ENCODE results near the gene PCOLCE2.

Gene PCOLCE2

DNA sequence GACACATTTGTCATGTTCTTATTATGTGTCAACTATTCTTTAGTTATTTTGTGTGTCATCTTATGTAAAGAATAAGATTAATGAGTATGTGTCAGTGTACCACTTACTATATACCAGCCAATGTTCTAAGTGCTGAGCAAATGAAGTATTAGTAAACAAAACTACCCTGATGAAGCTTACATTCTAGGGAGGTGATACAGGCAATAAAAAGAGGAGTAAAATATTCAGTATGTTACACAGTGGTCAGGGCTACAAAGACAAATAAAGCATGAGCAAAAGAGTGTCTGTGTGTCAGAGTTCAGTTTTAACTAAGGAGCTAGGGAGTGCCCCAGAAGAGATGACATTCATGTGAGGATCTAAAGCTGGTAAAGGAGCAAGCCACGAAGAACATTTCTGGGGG is 86.0 kb downstream of the PCOLCE2 start:
- in situ Hi-C loops (cut with HindIII; ENCODE audit: low sequenced_read_pairs): no loop called here
- DNase-seq (ENCODE audit: low read depth, low spot score): no peak
- TF ChIP-seq CTCF (IDR thresholded peaks at IDR 0.05; ENCODE audit: low read depth, low read length): no peak

DNA sequence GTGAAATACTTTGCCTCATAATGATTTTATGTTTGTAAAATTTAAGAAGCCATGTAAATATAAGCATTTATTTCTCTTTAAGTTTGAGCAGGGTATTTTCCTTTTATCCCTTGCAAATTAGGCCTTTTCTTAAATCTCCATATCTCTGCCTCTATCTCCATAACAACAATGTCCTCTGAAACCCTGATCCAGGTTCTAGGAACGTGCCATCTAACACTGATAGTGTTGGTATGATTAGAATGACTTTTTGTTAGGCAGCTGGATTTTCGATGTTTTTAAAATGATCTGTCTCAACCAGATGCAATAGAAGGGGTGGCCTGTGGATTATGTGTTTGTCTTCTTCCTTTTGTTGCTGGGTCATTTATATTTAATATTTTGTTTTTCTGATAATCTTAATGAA is 87.1 kb downstream of the PCOLCE2 start:
- DNase-seq (ENCODE audit: low read depth, low spot score): no peak
- no peak for TF ChIP-seq CTCF (IDR thresholded peaks at IDR 0.05; ENCODE audit: low read depth, low read length)
- in situ Hi-C loops (cut with HindIII; ENCODE audit: low sequenced_read_pairs): no loop called here
- no peak overlapping the region for H3K4me3 ChIP-seq (ENCODE audit: low read depth, low read length)

More for the DNA sequence above, 86.0 kb downstream of the PCOLCE2 start:
- H3K4me3 ChIP-seq (ENCODE audit: low read depth, low read length): no peak overlapping the region

GRCh38 chr3:142796823-142797222 is 92.1 kb downstream of the PCOLCE2 start:
- no peak for DNase-seq (ENCODE audit: low read depth, low spot score)
- no peak overlapping the region for H3K4me3 ChIP-seq (ENCODE audit: low read depth, low read length)
- in situ Hi-C loops (cut with HindIII; ENCODE audit: low sequenced_read_pairs): no loop called here
- no peak for TF ChIP-seq CTCF (IDR thresholded peaks at IDR 0.05; ENCODE audit: low read depth, low read length)

- TF ChIP-seq CTCF (IDR thresholded peaks at IDR 0.05; ENCODE audit: low read depth, low read length): no peak
- no peak for DNase-seq (ENCODE audit: low read depth, low spot score)
- H3K4me3 ChIP-seq (ENCODE audit: low read depth, low read length): no peak overlapping the region
- in situ Hi-C loops (cut with HindIII; ENCODE audit: low sequenced_read_pairs): no loop called here
Measured at GRCh38 chr3:142795332-142795731, 93.6 kb downstream of the PCOLCE2 start.

DNA sequence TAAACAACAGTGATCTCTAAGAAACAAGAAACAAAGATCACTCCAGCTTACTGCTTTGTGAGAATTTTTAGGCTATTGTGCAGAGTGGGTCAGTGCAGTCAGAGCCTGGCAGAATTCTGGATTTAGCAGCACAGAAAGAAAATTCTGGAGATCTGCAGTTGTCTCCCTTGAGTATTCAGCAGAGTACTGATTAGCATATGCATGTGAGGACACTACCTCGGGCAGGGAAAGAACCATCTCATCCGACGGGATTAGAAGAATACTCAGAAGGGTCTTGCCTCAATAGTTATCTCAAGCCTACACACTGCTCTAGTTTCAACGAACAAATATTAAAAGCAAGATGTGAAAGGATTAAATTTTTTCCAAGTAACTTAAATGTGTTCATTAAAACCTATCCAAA is 94.4 kb downstream of the PCOLCE2 start:
- TF ChIP-seq CTCF (IDR thresholded peaks at IDR 0.05; ENCODE audit: low read depth, low read length): no peak
- no peak overlapping the region for H3K4me3 ChIP-seq (ENCODE audit: low read depth, low read length)
- in situ Hi-C loops (cut with HindIII; ENCODE audit: low sequenced_read_pairs): no loop called here
- DNase-seq (ENCODE audit: low read depth, low spot score): no peak

DNA sequence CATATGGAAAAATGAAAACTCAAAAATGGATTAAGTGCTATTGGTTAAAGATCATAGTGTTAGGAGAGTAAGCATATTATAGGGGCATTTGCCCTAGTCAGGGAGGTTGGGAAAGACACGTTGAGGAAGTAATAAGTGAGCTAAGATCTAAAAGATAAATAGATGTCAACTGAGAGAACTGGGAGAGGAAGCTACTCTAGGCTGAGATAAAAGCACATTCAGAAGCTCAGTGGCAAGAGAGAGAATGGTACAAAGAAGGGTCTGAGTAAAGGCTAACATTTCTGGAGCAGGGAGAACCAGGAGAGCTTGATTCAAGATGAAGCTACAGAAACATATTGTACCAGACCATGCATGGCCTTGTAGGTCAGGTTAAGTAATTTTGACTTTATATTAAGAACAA is 101.2 kb downstream of the PCOLCE2 start:
- in situ Hi-C loops (cut with HindIII; ENCODE audit: low sequenced_read_pairs): no loop called here
- no peak for DNase-seq (ENCODE audit: low read depth, low spot score)
- no peak for TF ChIP-seq CTCF (IDR thresholded peaks at IDR 0.05; ENCODE audit: low read depth, low read length)
- H3K4me3 ChIP-seq (ENCODE audit: low read depth, low read length): no peak overlapping the region

DNA sequence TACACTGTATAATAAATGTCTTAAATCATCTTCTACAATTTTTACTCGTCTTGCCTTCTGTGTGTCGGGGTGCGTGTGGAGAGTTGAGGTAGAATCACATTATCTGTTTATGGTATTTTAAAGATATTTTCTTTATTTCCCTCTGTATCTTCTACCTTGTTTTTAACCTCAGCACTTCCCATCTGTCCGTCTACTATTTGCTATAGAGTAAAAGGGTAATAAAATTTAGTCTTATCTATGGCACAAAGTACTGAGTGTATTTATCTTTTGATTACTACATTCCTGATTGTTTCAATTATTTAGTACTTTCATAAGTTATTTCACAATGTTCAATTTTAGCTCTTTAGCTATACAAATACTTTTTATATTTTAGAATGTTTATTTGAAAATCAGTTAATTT is 102.9 kb downstream of the PCOLCE2 start:
- H3K4me3 ChIP-seq (ENCODE audit: low read depth, low read length): no peak overlapping the region
- TF ChIP-seq CTCF (IDR thresholded peaks at IDR 0.05; ENCODE audit: low read depth, low read length): no peak
- no peak for DNase-seq (ENCODE audit: low read depth, low spot score)
- in situ Hi-C loops (cut with HindIII; ENCODE audit: low sequenced_read_pairs): no loop called here
